Sigmoid colon (tissue), 4 donors: ENCODE results near the gene ITPK1.

ENCODE experiments used
- CTCF ChIP-seq, 4 experiments: fragments of 450-650 bp in 3 of 4; fragments of 200-600 bp in 1 of 4; IDR thresholded peaks; one replicate each; pipeline ENCODE4 v1.5.1; 2016 to 2019; ENCODE audit warnings: antibody characterized with exemption in 4 of 4, mild to moderate bottlenecking in 3 of 4, moderate library complexity in 2 of 4
- EP300 ChIP-seq, 4 donors: sonication (generic); formaldehyde crosslinking; IDR thresholded peaks; one replicate each; pipeline ENCODE4 v1.6.1; 2017; ENCODE audit warnings: antibody characterized with exemption in 4 of 4
- POLR2A ChIP-seq, 2 donors: fragments of 450-650 bp; IDR thresholded peaks; one replicate each; pipeline ENCODE4 v1.6.1; 2016; ENCODE audit warnings: antibody characterized with exemption in 2 of 2, mild to moderate bottlenecking in 2 of 2, moderate library complexity in 2 of 2

- no peak for TF ChIP-seq CTCF (IDR thresholded peaks at IDR 0.05)
- no peak for TF ChIP-seq POLR2A (IDR thresholded peaks at IDR 0.05)
- no peak for TF ChIP-seq EP300 (IDR thresholded peaks at IDR 0.05)
Measured at GRCh38 chr14:93024493-93024892, 91.2 kb downstream of the ITPK1 start.
